ENCODE measurements around the gene TENM3. TPM values are rescaled to one million over a fixed set of nuclear protein-coding genes. Genes with fewer than 3 reads are reported as not detected.

The TENM3 gene
- total RNA-seq, 3 donors from 2014 or later = 0.58 to 19.2 (median 0.70) TPM

DNA sequence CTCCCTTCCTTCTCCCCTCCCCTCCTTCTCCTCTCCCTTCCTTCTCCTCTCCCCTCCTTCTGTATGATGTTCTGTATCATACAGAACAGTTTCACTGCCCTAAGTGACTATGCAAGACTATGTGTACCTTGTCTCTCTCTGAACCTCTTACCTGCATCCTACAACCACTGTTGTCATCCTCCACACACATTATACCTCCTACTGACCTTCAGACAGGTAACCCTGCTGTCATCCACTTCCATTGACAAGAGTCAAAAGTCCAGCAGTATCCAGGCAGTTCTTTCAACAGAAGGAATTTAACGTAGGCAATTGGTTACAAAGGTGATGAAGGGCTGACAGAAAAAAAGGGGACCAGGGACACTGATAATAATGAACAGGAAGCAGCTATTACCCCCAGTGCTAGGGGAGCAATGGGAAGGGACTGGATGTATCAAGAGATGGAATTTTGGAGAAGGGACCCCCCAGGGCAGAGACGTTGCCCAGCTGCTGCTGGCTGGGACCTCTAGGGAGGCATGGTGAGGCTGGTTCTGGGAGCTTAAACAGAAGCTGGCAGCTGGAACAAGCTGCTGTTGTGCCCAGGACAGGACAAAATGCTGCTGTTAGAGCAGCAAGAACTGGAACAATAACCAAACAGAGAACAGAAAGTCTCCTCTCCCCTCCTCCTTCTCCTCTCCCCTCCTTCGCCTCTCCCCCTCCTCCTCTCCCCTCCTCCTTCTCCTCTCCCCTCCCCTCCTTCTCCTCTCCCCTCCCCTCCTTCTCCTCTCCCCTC is 589.3 kb downstream of the TENM3 start:
- no peaks in the 10 kb centered on the region for H3K4me1 ChIP-seq (ENCODE audit: low read depth)
- no peaks in the 10 kb centered on the region for H3K9me3 ChIP-seq
- no peak for ATAC-seq
- H3K4me3 ChIP-seq = no peak overlapping the region
- TF ChIP-seq, protein P1, sequence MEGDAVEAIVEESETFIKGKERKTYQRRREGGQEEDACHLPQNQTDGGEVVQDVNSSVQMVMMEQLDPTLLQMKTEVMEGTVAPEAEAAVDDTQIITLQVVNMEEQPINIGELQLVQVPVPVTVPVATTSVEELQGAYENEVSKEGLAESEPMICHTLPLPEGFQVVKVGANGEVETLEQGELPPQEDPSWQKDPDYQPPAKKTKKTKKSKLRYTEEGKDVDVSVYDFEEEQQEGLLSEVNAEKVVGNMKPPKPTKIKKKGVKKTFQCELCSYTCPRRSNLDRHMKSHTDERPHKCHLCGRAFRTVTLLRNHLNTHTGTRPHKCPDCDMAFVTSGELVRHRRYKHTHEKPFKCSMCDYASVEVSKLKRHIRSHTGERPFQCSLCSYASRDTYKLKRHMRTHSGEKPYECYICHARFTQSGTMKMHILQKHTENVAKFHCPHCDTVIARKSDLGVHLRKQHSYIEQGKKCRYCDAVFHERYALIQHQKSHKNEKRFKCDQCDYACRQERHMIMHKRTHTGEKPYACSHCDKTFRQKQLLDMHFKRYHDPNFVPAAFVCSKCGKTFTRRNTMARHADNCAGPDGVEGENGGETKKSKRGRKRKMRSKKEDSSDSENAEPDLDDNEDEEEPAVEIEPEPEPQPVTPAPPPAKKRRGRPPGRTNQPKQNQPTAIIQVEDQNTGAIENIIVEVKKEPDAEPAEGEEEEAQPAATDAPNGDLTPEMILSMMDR (IDR thresholded peaks at IDR 0.05) = no peak
- H3K36me3 ChIP-seq (ENCODE audit: low read depth) = no peaks in the 10 kb centered on the region
- no peak for DNase-seq
- intact Hi-C loops (cut with DNase I, micrococcal nuclease) = no loop called here

DNA sequence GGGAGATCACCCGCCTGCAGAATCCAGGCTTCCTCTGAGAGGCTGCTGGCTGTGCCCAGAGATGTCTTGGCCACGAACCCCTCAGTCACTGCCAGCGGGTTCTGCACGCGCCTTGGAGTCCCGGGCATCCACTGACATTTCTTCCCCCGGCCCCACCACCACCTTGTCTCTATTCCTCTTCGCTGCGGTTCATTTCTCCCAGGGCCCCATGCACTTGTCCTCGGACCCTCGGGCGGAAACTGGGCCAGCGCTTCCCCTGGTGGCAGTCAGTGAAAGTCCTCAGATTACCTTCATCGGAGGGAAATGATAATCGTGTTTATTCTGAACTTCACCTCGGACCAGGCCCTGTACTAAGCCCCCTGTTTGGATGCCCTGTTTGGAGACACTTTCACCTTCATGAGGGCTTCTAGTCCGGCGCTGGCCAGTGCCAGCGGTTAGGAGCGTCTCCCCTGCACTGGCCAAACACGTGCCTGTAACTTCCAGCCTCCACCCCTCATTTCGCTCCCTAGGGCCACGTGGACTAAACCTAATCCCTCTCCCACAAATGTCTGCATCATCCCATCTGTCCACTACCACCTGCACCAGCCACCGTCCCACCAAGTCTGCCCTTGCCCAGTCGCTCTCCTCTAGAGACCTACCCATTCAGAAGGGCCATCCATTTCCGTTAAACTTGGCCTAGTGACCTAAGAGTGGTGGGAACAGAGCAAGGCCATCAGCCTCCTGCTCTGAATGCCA is 592.0 kb downstream of the TENM3 start:
- H3K9me3 ChIP-seq = no peaks in the 10 kb centered on the region
- no peak overlapping the region for H3K4me3 ChIP-seq
- DNase-seq (no peak), ATAC-seq (no peak)
- TF ChIP-seq, protein P1 (IDR thresholded peaks at IDR 0.05) = no peak
- intact Hi-C loops (cut with DNase I, micrococcal nuclease) = no loop called here
- no peaks in the 10 kb centered on the region for H3K4me1 ChIP-seq (ENCODE audit: low read depth)
- H3K36me3 ChIP-seq (ENCODE audit: low read depth) = no peaks in the 10 kb centered on the region

DNA sequence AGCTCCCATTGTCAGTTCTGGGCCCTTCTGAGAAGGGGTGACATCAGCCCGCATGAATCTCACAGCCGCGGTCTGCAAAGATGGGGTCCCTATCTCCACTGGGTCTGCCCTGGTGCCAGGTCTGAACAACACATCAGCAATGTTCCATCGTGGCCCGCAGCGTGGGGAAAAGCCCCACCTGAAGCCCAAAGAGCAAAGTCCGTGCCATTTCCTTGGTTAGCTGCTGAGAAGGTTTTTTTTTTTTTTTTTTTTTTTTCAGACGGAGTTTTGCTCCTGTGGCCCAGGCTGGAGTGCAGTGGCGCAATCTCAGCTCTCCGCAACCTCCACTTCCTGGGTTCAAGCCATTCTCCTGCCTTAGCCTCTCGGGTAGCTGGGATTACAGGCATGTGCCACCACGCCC is 594.6 kb downstream of the TENM3 start:
- intact Hi-C loops (cut with DNase I, micrococcal nuclease) = no loop called here
- TF ChIP-seq, protein P1 (IDR thresholded peaks at IDR 0.05) = no peak
- ATAC-seq (no peak), DNase-seq (no peak)
- Histone ChIP-seq H3K36me3 (ENCODE audit: low read depth) (no peaks in the 10 kb centered on the region), H3K4me1 (ENCODE audit: low read depth) (no peaks in the 10 kb centered on the region), H3K4me3 (no peak overlapping the region), H3K9me3 (no peaks in the 10 kb centered on the region)

DNA sequence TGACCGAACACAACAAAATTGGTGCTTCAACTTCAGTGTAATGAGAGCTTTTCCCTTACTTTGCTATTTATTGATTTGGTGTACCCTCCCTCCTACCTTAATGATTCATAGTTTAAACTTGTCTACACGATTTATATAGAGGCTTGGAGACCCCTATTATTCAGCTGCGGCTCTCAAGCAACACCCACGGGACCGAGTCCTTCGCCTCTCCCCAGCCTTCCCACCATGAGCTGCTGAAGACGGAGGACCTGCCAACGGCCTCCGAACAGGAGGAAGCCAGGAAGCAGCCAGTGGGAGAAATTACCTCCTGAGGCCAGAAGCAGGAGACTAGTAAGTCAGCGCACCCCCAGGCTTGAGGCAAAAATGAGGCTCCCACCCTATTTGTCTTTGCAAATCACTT is 595.3 kb downstream of the TENM3 start:
- intact Hi-C loops (cut with DNase I, micrococcal nuclease) = no loop called here
- no peaks in the 10 kb centered on the region for H3K9me3 ChIP-seq
- ATAC-seq = no peak
- no peak for DNase-seq
- no peaks in the 10 kb centered on the region for H3K36me3 ChIP-seq (ENCODE audit: low read depth)
- TF ChIP-seq, protein P1 (IDR thresholded peaks at IDR 0.05) = no peak
- no peaks in the 10 kb centered on the region for H3K4me1 ChIP-seq (ENCODE audit: low read depth)
- H3K4me3 ChIP-seq = no peak overlapping the region

DNA sequence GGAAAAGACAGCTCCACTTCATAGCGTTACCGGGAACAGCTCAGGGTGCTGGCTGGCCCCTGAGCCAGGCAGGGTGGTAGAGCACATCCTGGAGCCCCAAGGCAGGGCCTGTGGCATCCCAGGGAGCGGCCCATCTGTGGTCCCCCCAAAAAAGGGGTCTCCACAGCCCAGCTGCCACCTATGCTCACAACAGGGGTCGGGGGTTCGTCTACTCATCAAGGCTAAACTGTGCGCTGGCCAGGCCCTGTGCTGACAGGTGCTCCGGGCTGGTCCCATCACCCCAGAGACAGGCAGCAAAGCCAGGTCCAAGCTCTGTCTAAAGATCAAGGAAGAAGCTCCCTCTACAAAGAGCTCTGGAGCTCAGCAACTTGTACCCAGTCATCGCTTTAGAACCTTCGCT is 596.1 kb downstream of the TENM3 start:
- Histone ChIP-seq H3K36me3 (ENCODE audit: low read depth) (no peaks in the 10 kb centered on the region), H3K4me1 (ENCODE audit: low read depth) (no peaks in the 10 kb centered on the region), H3K4me3 (no peak overlapping the region), H3K9me3 (no peaks in the 10 kb centered on the region)
- intact Hi-C loops (cut with DNase I, micrococcal nuclease) = no loop called here
- TF ChIP-seq, protein P1 (IDR thresholded peaks at IDR 0.05) = no peak
- ATAC-seq (no peak), DNase-seq (no peak)

Data from mucosa of descending colon (tissue), 3 donors.